Stomach (tissue), 4 donors: ENCODE results near the gene FTO.
A peak's percentile ranks its signal among the peaks of the same experiment; 100 is the strongest.

Source experiments
- CTCF ChIP-seq, 7 experiments: fragments of 450-650 bp in 4 of 7; fragments of 200-600 bp in 3 of 7; sonication (generic) in 3 of 7; IDR thresholded peaks; one replicate each; pipeline ENCODE4 v1.5.1; 2016 to 2019; ENCODE audit warnings: antibody characterized with exemption in 7 of 7, control low read depth in 2 of 7, mild to moderate bottlenecking in 1 of 7
- POLR2A ChIP-seq, 4 donors: fragments of 450-650 bp; IDR thresholded peaks; one replicate each; pipeline ENCODE4 v1.6.1; 2016; ENCODE audit warnings: antibody characterized with exemption in 4 of 4, control low read depth in 2 of 4, mild to moderate bottlenecking in 1 of 4, moderate library complexity in 1 of 4
- POLR2AphosphoS5 ChIP-seq, 3 donors: sonication (generic); formaldehyde crosslinking; IDR thresholded peaks; one replicate each; pipeline ENCODE4 v1.6.1; 2016; ENCODE audit warnings: antibody characterized with exemption in 3 of 3

GRCh38 chr16:53775821-53776431 lies 72.0 kb downstream of the FTO start:
- no peak for TF ChIP-seq CTCF (IDR thresholded peaks at IDR 0.05)
- TF ChIP-seq POLR2AphosphoS5 (IDR thresholded peaks at IDR 0.05) = peak in 2 of 3 donors; percentile 47 to 82
- no peak for TF ChIP-seq POLR2A (IDR thresholded peaks at IDR 0.05)
